ENCODE data around the gene NPAS3. TPM values are rescaled to one million over a fixed set of nuclear protein-coding genes. Genes with fewer than 3 reads are reported as not detected.

The NPAS3 gene
- total and polyA plus RNA-seq, 8 donors: 0.09 to 0.79 (median 0.56) TPM

DNA sequence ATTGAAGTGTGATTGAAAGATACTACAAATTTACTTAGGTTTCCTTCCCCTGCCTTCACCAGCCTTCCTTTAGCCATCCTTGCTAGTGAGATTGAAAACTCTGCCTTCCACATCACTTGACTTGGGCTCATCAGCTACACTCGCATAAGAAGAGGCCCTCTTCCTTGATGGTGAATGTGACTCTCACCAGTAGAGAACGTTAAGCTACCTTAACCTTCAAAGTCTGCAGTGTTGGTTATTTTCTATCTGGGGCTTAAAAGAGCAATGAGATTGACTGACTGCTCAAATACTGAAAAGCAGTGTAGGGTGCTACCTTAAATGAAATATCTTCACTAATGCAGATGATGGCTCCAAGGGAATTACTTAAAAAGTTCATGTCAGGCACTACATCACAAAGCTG, 740.3 kb downstream of the NPAS3 start:
- Histone ChIP-seq H3K27ac (no peak overlapping the region), H3K4me1 (no peaks in the 10 kb centered on the region), H3K9me3 (no peaks in the 10 kb centered on the region), H3K4me3 (no peak overlapping the region), H3K36me3 (no peaks in the 10 kb centered on the region), H3K27me3 (no peaks in the 10 kb centered on the region)
- DNase-seq (no peak), ATAC-seq (no peak)
- intact Hi-C loops (cut with DNase I): no loop called here
- TF ChIP-seq, protein P1, sequence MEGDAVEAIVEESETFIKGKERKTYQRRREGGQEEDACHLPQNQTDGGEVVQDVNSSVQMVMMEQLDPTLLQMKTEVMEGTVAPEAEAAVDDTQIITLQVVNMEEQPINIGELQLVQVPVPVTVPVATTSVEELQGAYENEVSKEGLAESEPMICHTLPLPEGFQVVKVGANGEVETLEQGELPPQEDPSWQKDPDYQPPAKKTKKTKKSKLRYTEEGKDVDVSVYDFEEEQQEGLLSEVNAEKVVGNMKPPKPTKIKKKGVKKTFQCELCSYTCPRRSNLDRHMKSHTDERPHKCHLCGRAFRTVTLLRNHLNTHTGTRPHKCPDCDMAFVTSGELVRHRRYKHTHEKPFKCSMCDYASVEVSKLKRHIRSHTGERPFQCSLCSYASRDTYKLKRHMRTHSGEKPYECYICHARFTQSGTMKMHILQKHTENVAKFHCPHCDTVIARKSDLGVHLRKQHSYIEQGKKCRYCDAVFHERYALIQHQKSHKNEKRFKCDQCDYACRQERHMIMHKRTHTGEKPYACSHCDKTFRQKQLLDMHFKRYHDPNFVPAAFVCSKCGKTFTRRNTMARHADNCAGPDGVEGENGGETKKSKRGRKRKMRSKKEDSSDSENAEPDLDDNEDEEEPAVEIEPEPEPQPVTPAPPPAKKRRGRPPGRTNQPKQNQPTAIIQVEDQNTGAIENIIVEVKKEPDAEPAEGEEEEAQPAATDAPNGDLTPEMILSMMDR (IDR thresholded peaks at IDR 0.05): no peak

DNA sequence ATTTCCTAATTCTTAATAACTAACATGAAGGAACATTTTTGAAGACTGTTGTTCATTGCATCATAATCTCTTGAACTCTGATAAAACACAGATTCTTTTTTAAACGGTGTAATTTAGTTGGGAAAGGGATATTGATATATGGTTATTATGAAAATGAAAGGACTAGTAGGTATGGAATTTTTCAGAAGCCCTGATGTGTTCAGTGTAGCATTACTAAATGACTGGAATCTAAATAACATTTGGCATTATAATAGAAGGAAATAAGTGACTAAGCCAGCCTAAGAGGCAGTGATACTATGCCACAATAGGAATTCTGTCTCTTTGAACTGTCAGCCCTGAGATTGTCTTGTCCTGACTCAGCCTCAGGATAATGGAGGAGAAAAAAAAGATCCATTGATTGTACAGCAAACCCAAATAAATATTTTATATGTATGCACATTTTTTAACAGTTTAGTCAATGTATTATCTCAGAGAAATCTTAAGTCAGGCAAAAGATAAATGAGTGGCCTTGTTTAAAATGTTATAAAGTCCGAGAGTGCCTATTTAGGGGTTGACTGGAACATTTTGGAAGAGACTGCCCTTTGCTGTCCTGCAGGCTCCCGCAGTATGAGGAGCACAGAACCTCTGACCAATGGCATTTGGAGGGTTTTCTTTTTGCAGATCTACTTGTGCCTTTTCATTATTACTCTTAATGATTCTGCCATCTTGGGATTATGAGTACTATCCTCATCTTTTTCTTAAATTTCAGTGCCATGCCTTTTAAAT, 741.0 kb downstream of the NPAS3 start:
- TF ChIP-seq, protein P1 (IDR thresholded peaks at IDR 0.05): no peak
- Histone ChIP-seq H3K4me3 (no peak overlapping the region), H3K27ac (no peak overlapping the region), H3K36me3 (no peaks in the 10 kb centered on the region), H3K4me1 (no peaks in the 10 kb centered on the region), H3K27me3 (no peaks in the 10 kb centered on the region), H3K9me3 (no peaks in the 10 kb centered on the region)
- intact Hi-C loops (cut with DNase I): no loop called here
- DNase-seq (no peak), ATAC-seq (no peak)

DNA sequence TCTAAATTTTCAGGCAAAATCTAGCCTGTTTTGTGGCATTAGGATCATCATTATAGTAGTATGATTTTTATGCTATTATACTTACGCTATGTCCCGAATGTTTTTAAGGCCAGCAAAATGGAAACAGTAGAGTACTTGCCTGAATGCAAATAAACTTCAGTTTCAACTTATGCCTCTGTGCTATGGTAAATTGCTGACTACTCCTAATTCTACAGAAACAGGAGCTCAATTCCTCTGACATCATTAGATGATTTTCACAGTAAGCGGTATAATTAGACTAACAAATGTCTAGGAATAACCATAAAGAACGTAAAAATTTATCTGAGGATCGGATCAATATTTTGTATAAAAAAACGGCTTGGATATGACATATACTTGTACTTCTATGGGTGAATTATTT, 742.2 kb downstream of the NPAS3 start:
- Histone ChIP-seq H3K36me3 (no peaks in the 10 kb centered on the region), H3K9me3 (no peaks in the 10 kb centered on the region), H3K27me3 (no peaks in the 10 kb centered on the region), H3K4me3 (no peak overlapping the region), H3K27ac (no peak overlapping the region), H3K4me1 (no peaks in the 10 kb centered on the region)
- ATAC-seq (no peak), DNase-seq (no peak)
- TF ChIP-seq, protein P1 (IDR thresholded peaks at IDR 0.05): no peak
- intact Hi-C loops (cut with DNase I): no loop called here

DNA sequence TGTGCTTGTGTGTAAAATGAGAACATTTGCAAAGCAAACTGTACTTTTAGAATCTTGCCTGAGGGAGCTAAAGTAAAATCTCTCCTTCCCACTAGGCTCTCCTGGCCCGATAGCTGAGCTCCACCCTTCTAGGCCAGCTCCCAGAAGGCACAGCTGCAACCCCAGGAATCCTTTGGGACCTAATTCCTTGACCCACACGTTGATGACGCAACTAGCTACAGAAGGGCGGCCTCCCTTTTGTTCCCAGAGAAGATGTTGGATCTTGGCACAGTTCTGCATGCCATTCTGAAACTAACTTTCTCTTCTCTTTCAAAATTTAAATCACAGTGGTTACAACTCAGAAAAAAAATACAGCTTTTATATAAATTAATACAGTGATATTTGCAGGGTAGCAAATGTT, 744.1 kb downstream of the NPAS3 start:
- ATAC-seq (peak; percentile 33), DNase-seq (peak in 2 of 4 donors; percentile 8 to 30)
- H3K4me1 ChIP-seq: no peaks in the 10 kb centered on the region
- no peaks in the 10 kb centered on the region for H3K27me3 ChIP-seq
- no peaks in the 10 kb centered on the region for H3K9me3 ChIP-seq
- no peaks in the 10 kb centered on the region for H3K36me3 ChIP-seq
- H3K27ac ChIP-seq: no peak overlapping the region
- H3K4me3 ChIP-seq: no peak overlapping the region
- intact Hi-C loops (cut with DNase I): no loop called here
- TF ChIP-seq, protein P1 (IDR thresholded peaks at IDR 0.05): no peak

DNA sequence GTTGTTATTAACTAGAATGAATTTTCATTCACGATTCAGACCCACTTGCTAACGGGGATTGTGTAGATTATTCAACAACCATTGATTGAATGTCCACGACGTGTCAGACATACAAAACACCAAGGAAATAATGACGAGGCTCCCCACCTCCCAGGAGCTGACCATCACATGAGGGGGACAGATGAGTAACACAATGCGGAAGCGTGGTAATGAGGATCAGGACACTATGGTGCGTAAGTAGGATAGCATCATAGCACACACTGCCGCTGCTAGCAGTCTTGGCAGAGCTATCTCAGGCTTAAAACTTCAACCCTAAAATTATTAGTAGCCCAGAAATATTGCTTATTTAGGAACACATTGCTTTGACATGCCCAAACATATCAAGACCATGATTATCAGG, 746.3 kb downstream of the NPAS3 start:
- ATAC-seq (no peak), DNase-seq (no peak)
- intact Hi-C loops (cut with DNase I): no loop called here
- TF ChIP-seq, protein P1 (IDR thresholded peaks at IDR 0.05): no peak
- Histone ChIP-seq H3K36me3 (no peaks in the 10 kb centered on the region), H3K27ac (no peak overlapping the region), H3K9me3 (no peaks in the 10 kb centered on the region), H3K27me3 (no peaks in the 10 kb centered on the region), H3K4me3 (no peak overlapping the region), H3K4me1 (no peaks in the 10 kb centered on the region)

Measured in left lung (tissue), 10 donors.